ENCODE measurements around the gene SEC14L5.

The SEC14L5 gene

GRCh38 chr16:5034167-5034523, 76.0 kb downstream of the SEC14L5 start:
- H3K4me3 ChIP-seq (ENCODE audit: low read depth, low read length) = peak overlapping the region; percentile 79
- no peak for TF ChIP-seq CTCF (IDR thresholded peaks at IDR 0.05; ENCODE audit: control insufficient read depth, extremely low read depth, insufficient read depth)
- DNase-seq (ENCODE audit: low read depth) = no peak

- H3K4me3 ChIP-seq (ENCODE audit: low read depth, low read length) = no peak overlapping the region
- no peak for DNase-seq (ENCODE audit: low read depth)
- no peak for TF ChIP-seq CTCF (IDR thresholded peaks at IDR 0.05; ENCODE audit: control insufficient read depth, extremely low read depth, insufficient read depth)
These were observed 77.7 kb downstream of the SEC14L5 start for GRCh38 chr16:5035909-5036227.

GRCh38 chr16:5036228-5037156, 78.4 kb downstream of the SEC14L5 start:
- no peak for DNase-seq (ENCODE audit: low read depth)
- no peak overlapping the region for H3K4me3 ChIP-seq (ENCODE audit: low read depth, low read length)
- TF ChIP-seq CTCF (IDR thresholded peaks at IDR 0.05; ENCODE audit: control insufficient read depth, extremely low read depth, insufficient read depth) = no peak

DNA sequence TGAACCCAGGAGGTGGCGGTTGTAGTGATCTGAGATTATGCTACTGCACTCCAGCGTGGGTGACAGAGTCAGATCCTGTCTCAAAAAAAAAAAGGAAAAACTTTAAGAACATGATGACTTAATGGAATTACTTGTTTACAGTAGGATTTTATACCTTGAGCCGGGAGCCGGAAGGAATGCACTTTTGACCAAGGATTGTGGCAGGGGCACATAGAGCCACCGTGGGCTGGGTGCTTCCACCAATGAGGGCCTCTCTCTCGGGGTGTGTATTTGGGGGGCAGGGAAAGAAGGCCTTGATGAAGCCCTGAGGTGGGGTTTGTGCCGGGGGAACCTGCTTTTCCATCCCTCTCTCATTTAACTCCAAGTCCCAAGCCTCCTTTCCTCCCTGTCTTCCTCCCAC, 82.3 kb downstream of the SEC14L5 start:
- H3K4me3 ChIP-seq (ENCODE audit: low read depth, low read length) = no peak overlapping the region
- no peak for DNase-seq (ENCODE audit: low read depth)
- no peak for TF ChIP-seq CTCF (IDR thresholded peaks at IDR 0.05; ENCODE audit: control insufficient read depth, extremely low read depth, insufficient read depth)

- H3K4me3 ChIP-seq (ENCODE audit: low read depth, low read length) = no peak overlapping the region
- no peak for DNase-seq (ENCODE audit: low read depth)
- no peak for TF ChIP-seq CTCF (IDR thresholded peaks at IDR 0.05; ENCODE audit: control insufficient read depth, extremely low read depth, insufficient read depth)
These were observed 83.5 kb downstream of the SEC14L5 start for GRCh38 chr16:5041600-5042133.

DNA sequence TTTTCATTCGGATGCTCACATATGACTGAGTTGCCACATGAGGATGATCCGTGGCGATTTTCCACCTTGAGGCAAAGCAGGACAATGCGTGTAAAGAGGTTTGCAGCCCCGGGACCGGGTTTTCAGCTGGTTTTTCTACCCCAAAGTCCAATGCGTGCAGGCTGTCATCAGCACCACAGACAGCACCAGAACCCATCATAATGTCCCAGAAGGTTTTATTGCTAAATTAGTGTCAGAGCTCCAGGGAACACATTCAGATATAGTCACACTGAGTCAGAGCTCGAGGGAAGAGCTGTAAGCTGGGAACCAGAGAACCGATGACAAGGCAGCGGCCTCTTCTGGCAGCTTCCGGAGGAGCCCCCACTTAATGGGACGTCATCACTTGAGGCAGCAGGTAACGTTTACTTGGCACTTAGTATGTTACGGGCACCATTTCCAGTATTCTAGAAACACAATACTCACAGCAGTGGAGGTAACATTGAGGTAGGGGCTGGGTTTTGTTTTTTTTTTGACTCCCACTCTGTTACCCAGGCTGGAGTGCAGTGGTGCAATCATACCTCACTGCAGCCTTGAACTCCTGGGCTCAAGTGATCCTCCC, 84.5 kb downstream of the SEC14L5 start:
- no peak for DNase-seq (ENCODE audit: low read depth)
- TF ChIP-seq CTCF (IDR thresholded peaks at IDR 0.05; ENCODE audit: control insufficient read depth, extremely low read depth, insufficient read depth) = no peak

More for the DNA sequence above, 84.5 kb downstream of the SEC14L5 start:
- no peak overlapping the region for H3K4me3 ChIP-seq (ENCODE audit: low read depth, low read length)

Data from LNCaP clone FGC (cell line).